Mucosa of stomach (tissue), 1 donor: ENCODE measurements around the gene YWHAH.

Experiments
- H3K27me3 ChIP-seq: one replicate; pipeline ENCODE4 v1.7.0; 2013; ENCODE audit warnings: mild to moderate bottlenecking, low read length; ENCODE audit not compliant: control insufficient read depth, insufficient read depth
- H3K36me3 ChIP-seq: one replicate; pipeline ENCODE4 v1.7.0; 2013; ENCODE audit warnings: low read length; ENCODE audit not compliant: control insufficient read depth, insufficient read depth
- H3K4me1 ChIP-seq: one replicate; pipeline ENCODE4 v1.7.0; 2013; ENCODE audit warnings: mild to moderate bottlenecking, low read length; ENCODE audit not compliant: control insufficient read depth, insufficient read depth
- H3K4me3 ChIP-seq: one replicate; pipeline ENCODE4 v1.7.0; 2013; ENCODE audit warnings: low read length
- H3K9ac ChIP-seq: one replicate; pipeline ENCODE4 v1.7.0; 2013; ENCODE audit warnings: mild to moderate bottlenecking, low read length, moderate library complexity
- H3K9me3 ChIP-seq: one replicate; pipeline ENCODE4 v1.7.0; 2013; ENCODE audit warnings: mild to moderate bottlenecking, low read length, moderate library complexity; ENCODE audit not compliant: control insufficient read depth
- donor health status: Pancreatic carcinoma.

The YWHAH gene

GRCh38 chr22:31943206-31943977, 943 bp upstream of the YWHAH start:
- Histone ChIP-seq H3K9me3 (no peaks in the 10 kb centered on the region), H3K9ac (peak overlapping the region; percentile 73), H3K4me1 (peaks cover 22% of the 10 kb centered on the region), H3K36me3 (no peaks in the 10 kb centered on the region), H3K27me3 (no peaks in the 10 kb centered on the region), H3K4me3 (peak overlapping the region; percentile 32)

- Histone ChIP-seq H3K27me3 (no peaks in the 10 kb centered on the region), H3K4me1 (peaks cover 22% of the 10 kb centered on the region), H3K36me3 (no peaks in the 10 kb centered on the region), H3K9me3 (no peaks in the 10 kb centered on the region), H3K9ac (peak overlapping the region; percentile 92), H3K4me3 (peak overlapping the region; percentile 85)
Measured at GRCh38 chr22:31944700-31945442, 536 bp downstream of the YWHAH start.

GRCh38 chr22:31945443-31945855, 1.1 kb downstream of the YWHAH start:
- Histone ChIP-seq H3K36me3 (peaks cover 3% of the 10 kb centered on the region), H3K4me1 (peaks cover 27% of the 10 kb centered on the region), H3K9me3 (no peaks in the 10 kb centered on the region), H3K4me3 (peak overlapping the region; percentile 85), H3K9ac (peak overlapping the region; percentile 92), H3K27me3 (no peaks in the 10 kb centered on the region)

- peak overlapping the region; percentile 92 for H3K9ac ChIP-seq
- H3K4me1 ChIP-seq: peaks cover 34% of the 10 kb centered on the region
- peak overlapping the region; percentile 85 for H3K4me3 ChIP-seq
- no peaks in the 10 kb centered on the region for H3K27me3 ChIP-seq
- H3K9me3 ChIP-seq: no peaks in the 10 kb centered on the region
- peaks cover 6% of the 10 kb centered on the region for H3K36me3 ChIP-seq
Measured at GRCh38 chr22:31945971-31946680, 1.8 kb downstream of the YWHAH start.

GRCh38 chr22:31947296-31947695, 3.0 kb downstream of the YWHAH start:
- H3K36me3 ChIP-seq: peaks cover 6% of the 10 kb centered on the region
- no peak overlapping the region for H3K4me3 ChIP-seq
- peak overlapping the region; percentile 11 for H3K9ac ChIP-seq
- H3K9me3 ChIP-seq: no peaks in the 10 kb centered on the region
- peaks cover 46% of the 10 kb centered on the region for H3K4me1 ChIP-seq
- H3K27me3 ChIP-seq: no peaks in the 10 kb centered on the region

GRCh38 chr22:31948002-31948401, 3.7 kb downstream of the YWHAH start:
- Histone ChIP-seq H3K4me3 (no peak overlapping the region), H3K9me3 (no peaks in the 10 kb centered on the region), H3K4me1 (peaks cover 52% of the 10 kb centered on the region), H3K9ac (no peak overlapping the region), H3K27me3 (no peaks in the 10 kb centered on the region), H3K36me3 (peaks cover 6% of the 10 kb centered on the region)

- H3K9ac ChIP-seq: no peak overlapping the region
- peaks cover 66% of the 10 kb centered on the region for H3K4me1 ChIP-seq
- H3K9me3 ChIP-seq: no peaks in the 10 kb centered on the region
- no peak overlapping the region for H3K4me3 ChIP-seq
- peaks cover 6% of the 10 kb centered on the region for H3K36me3 ChIP-seq
- no peaks in the 10 kb centered on the region for H3K27me3 ChIP-seq
Measured at GRCh38 chr22:31950226-31950625, 5.9 kb downstream of the YWHAH start.

GRCh38 chr22:31951194-31952093, 7.1 kb downstream of the YWHAH start:
- H3K36me3 ChIP-seq: peaks cover 8% of the 10 kb centered on the region

GRCh38 chr22:31952094-31952401, 7.7 kb downstream of the YWHAH start:
- H3K4me1 ChIP-seq: peaks cover 51% of the 10 kb centered on the region

More at GRCh38 chr22:31951194-31952093, 7.1 kb downstream of the YWHAH start:
- Histone ChIP-seq H3K9ac (peak overlapping the region; percentile 31), H3K27me3 (no peaks in the 10 kb centered on the region), H3K4me1 (peaks cover 56% of the 10 kb centered on the region), H3K4me3 (peak overlapping the region; percentile 3), H3K9me3 (no peaks in the 10 kb centered on the region)

GRCh38 chr22:31952472-31952871, 8.1 kb downstream of the YWHAH start:
- Histone ChIP-seq H3K9ac (no peak overlapping the region), H3K27me3 (no peaks in the 10 kb centered on the region), H3K9me3 (no peaks in the 10 kb centered on the region), H3K36me3 (peaks cover 13% of the 10 kb centered on the region), H3K4me3 (no peak overlapping the region), H3K4me1 (peaks cover 50% of the 10 kb centered on the region)

More at GRCh38 chr22:31952094-31952401, 7.7 kb downstream of the YWHAH start:
- peaks cover 13% of the 10 kb centered on the region for H3K36me3 ChIP-seq
- H3K9me3 ChIP-seq: no peaks in the 10 kb centered on the region
- H3K9ac ChIP-seq: peak overlapping the region; percentile 31
- H3K27me3 ChIP-seq: no peaks in the 10 kb centered on the region
- H3K4me3 ChIP-seq: peak overlapping the region; percentile 3

- Histone ChIP-seq H3K4me1 (peaks cover 50% of the 10 kb centered on the region), H3K27me3 (no peaks in the 10 kb centered on the region), H3K36me3 (peaks cover 13% of the 10 kb centered on the region), H3K4me3 (no peak overlapping the region), H3K9ac (no peak overlapping the region), H3K9me3 (no peaks in the 10 kb centered on the region)
Measured at GRCh38 chr22:31953261-31953660, 8.9 kb downstream of the YWHAH start.
